ENCODE measurements around the gene TMEM185B.
A peak's percentile ranks its signal among the peaks of the same experiment; 100 is the strongest.

The TMEM185B gene

GRCh38 chr2:120189189-120189588, 34.0 kb downstream of the TMEM185B start:
- no peak for DNase-seq
- TF ChIP-seq GATA1 (IDR thresholded peaks at IDR 0.05; ENCODE audit: low read depth, low read length): no peak
- TF ChIP-seq POLR2A (IDR thresholded peaks at IDR 0.05; ENCODE audit: low read length): no peak

DNA sequence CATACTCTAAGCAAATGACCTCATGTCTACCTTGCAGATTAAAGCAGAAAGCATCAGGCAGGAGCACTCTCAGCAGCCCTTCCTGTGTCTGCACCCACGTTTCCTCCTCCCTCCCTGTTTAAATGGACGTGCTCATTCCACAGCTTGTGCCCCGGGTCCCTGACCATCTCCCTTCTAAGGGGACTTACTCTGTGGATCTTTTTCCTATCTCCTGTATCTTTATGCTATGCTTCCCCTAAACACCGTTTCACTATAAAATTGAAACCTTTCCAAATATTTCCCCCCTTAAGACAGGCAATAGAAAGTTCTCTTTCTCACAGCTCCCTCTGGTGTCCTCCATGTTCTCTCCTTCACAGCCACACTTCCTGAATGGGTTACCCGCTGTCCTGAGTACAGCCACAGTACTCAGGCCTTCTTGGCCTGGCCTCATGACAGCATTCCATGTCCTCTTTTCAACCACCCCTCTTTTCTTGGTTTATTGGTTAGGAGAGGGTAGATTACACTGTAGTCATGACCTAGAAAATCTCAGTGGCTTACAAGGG, 41.1 kb downstream of the TMEM185B start:
- no peak for DNase-seq
- TF ChIP-seq GATA1 (IDR thresholded peaks at IDR 0.05; ENCODE audit: low read depth, low read length) (no peak), POLR2A (IDR thresholded peaks at IDR 0.05; ENCODE audit: low read length) (no peak)

DNA sequence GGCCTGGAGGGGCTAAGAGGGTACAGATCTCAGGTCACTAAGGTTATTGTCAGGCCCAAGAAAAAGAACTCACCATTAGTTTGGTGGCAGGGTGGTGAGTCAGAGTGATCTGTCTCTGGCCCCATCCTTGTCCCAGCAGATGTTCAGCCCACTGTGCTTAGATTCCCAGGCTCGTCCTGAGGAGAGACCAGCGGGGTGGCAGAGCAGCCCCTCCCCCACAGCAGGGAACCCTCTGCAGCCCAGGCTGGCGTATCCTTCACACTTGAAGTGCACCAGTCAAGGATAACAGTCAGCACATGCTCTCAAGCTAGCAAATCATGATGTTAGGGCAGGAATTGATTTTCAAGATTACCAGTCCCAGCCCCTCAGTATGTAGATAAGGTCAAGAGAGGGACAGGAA, 43.1 kb downstream of the TMEM185B start:
- no peak for TF ChIP-seq GATA1 (IDR thresholded peaks at IDR 0.05; ENCODE audit: low read depth, low read length)
- no peak for TF ChIP-seq POLR2A (IDR thresholded peaks at IDR 0.05; ENCODE audit: low read length)
- no peak for DNase-seq

DNA sequence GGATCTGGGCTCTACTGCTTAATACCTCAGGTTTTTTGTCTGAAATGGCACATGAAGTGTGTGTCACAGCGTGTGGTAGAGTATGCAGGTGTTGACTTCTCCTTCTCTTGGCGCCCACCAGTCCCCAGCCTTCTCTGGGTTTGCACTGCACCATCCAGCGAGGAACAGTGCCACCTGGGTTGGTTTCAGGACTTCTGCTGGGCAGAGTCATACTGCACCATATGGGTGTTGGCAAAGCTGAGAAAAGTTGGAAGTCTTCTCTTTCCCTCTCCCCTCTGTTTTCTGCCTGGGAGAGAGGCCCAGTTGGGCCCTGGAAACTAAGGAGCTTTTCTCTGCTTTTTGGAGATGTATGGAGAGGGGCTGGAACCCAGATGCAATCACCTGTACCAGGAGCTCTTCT, 43.8 kb downstream of the TMEM185B start:
- no peak for TF ChIP-seq POLR2A (IDR thresholded peaks at IDR 0.05; ENCODE audit: low read length)
- TF ChIP-seq GATA1 (IDR thresholded peaks at IDR 0.05; ENCODE audit: low read depth, low read length): no peak
- DNase-seq: no peak

- TF ChIP-seq POLR2A (IDR thresholded peaks at IDR 0.05; ENCODE audit: low read length) (no peak), GATA1 (IDR thresholded peaks at IDR 0.05; ENCODE audit: low read depth, low read length) (no peak)
- no peak for DNase-seq
These were observed 45.2 kb downstream of the TMEM185B start for GRCh38 chr2:120177973-120178372.

GRCh38 chr2:120177001-120177621, 46.1 kb downstream of the TMEM185B start:
- peak; percentile 25 to 31 for DNase-seq
- peak; percentile 30 for TF ChIP-seq POLR2A (IDR thresholded peaks at IDR 0.05; ENCODE audit: low read length)
- no peak for TF ChIP-seq GATA1 (IDR thresholded peaks at IDR 0.05; ENCODE audit: low read depth, low read length)

- no peak for DNase-seq
- no peak for TF ChIP-seq POLR2A (IDR thresholded peaks at IDR 0.05; ENCODE audit: low read length)
- no peak for TF ChIP-seq GATA1 (IDR thresholded peaks at IDR 0.05; ENCODE audit: low read depth, low read length)
These were observed 46.7 kb downstream of the TMEM185B start for GRCh38 chr2:120176526-120176925.

DNA sequence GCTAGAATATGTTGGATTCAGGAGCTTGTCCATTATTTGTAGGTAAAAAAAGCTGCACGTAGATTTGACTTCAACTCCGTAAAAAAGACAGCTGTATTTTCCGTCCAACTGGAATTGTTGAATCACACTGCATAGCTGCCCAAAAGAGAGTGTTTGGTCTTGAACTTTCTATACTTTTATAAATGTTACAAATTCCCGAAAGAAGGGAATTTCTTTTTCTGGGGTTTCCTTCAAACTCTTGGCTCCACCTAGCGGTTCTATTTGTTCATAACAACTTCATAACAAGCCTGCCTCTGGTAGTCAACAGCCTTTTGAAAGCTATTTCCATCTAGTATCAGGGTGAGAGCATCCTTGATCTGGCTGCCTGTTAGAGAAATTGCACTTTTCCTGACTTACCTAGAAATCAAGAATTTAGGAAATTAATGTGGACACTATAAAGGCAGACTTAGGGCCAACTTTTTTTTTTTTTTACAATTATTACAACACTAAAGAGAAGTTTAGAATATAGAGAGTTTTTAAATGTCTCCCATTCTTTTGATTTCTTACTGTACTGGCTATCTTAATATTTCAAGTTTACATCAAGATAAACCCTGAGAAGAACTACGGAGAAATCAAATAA, 48.1 kb downstream of the TMEM185B start:
- peak; percentile 37 to 68 for DNase-seq

More for the DNA sequence above, 48.1 kb downstream of the TMEM185B start:
- TF ChIP-seq GATA1 (IDR thresholded peaks at IDR 0.05; ENCODE audit: low read depth, low read length) (no peak), POLR2A (IDR thresholded peaks at IDR 0.05; ENCODE audit: low read length) (no peak)

Data from erythroblast (primary cell).